GM21576 (cell line): ENCODE data around the gene NUDT5.
"Not testable (repeated sequence)": the region's sequence is repeated elsewhere in the genome, so short reads cannot be mapped to it uniquely, and the experiment has no call there.

ENCODE experiments used
- ATAC-seq: cut with Tn5 transposase; IDR thresholded peaks from one replicate; pipeline ENCODE4 v1.9.1; 2021; ENCODE audit warnings: mild to moderate bottlenecking, moderate library complexity; ENCODE audit not compliant: unreplicated experiment

The NUDT5 gene

GRCh38 chr10:12195603-12196506 lies at the start of gene NUDT5, which contains the start of gene CDC123:
Gene NUDT5, minus strand, starts transcription at chr10:12195891. Its CDS starts 9,600 bp downstream, at chr10:12186291.
Gene CDC123, plus strand, starts transcription at chr10:12196188. Its CDS starts 58 bp downstream, at chr10:12196246.
- peak; percentile 86 for ATAC-seq

GRCh38 chr10:12243864-12244620 lies 48.4 kb upstream of the NUDT5 start:
- ATAC-seq: no peak

GRCh38 chr10:12241810-12242529 lies 46.3 kb upstream of the NUDT5 start:
- ATAC-seq: no peak

- ATAC-seq: no peak
These were observed 43.1 kb upstream of the NUDT5 start for GRCh38 chr10:12238821-12239220.

GRCh38 chr10:12237265-12238220 lies 41.9 kb upstream of the NUDT5 start:
- no peak for ATAC-seq

- ATAC-seq: no peak
These were observed 40.1 kb upstream of the NUDT5 start for GRCh38 chr10:12235796-12236195.

- ATAC-seq: no peak
These were observed 39.5 kb upstream of the NUDT5 start for GRCh38 chr10:12235116-12235694.

- ATAC-seq: not testable (repeated sequence)
These were observed 39.0 kb upstream of the NUDT5 start for GRCh38 chr10:12234687-12235086.

GRCh38 chr10:12228851-12229250 lies 33.2 kb upstream of the NUDT5 start:
- no peak for ATAC-seq

GRCh38 chr10:12226438-12226837 lies 30.7 kb upstream of the NUDT5 start:
- ATAC-seq: not testable (repeated sequence)

- no peak for ATAC-seq
These were observed 29.8 kb upstream of the NUDT5 start for GRCh38 chr10:12225444-12225843.

GRCh38 chr10:12221323-12222298 lies 25.9 kb upstream of the NUDT5 start:
- ATAC-seq: no peak

GRCh38 chr10:12218991-12219390 lies 23.3 kb upstream of the NUDT5 start:
- ATAC-seq: no peak

GRCh38 chr10:12214763-12215218 lies 19.1 kb upstream of the NUDT5 start:
- no peak for ATAC-seq

GRCh38 chr10:12214093-12214492 lies 18.4 kb upstream of the NUDT5 start:
- no peak for ATAC-seq

- ATAC-seq: no peak
These were observed 17.9 kb upstream of the NUDT5 start for GRCh38 chr10:12213621-12214020.

GRCh38 chr10:12212454-12212853 lies 16.8 kb upstream of the NUDT5 start:
- no peak for ATAC-seq

GRCh38 chr10:12208460-12208859 lies 12.8 kb upstream of the NUDT5 start:
- no peak for ATAC-seq
